OCI-LY1 (cell line): ENCODE results near the gene BCL11A.

ENCODE experiments used
- H2AFZ ChIP-seq: fragments of 200-600 bp; sonication (generic), shearing (Covaris generic); 2 replicates; pipeline ENCODE4 v1.6.0; 2014; ENCODE audit warnings: antibody characterized with exemption, mild to moderate bottlenecking, low read length
- H3F3A ChIP-seq: fragments of 200-600 bp; sonication (generic), shearing (Covaris generic); 2 replicates; pipeline ENCODE4 v1.6.0; 2014; ENCODE audit warnings: mild to moderate bottlenecking, antibody characterized with exemption, low read length, moderate library complexity; ENCODE audit not compliant: insufficient read depth
- H3K27ac ChIP-seq: fragments of 200-600 bp; sonication (generic); 2 replicates; pipeline ENCODE4 v1.5.1; 2014; ENCODE audit warnings: low read length, mixed run types, mild to moderate bottlenecking, low read depth; ENCODE audit not compliant: poor library complexity, severe bottlenecking
- H3K27me3 ChIP-seq: fragments of 200-600 bp; sonication (generic); 2 replicates; pipeline ENCODE4 v1.6.0; 2014; ENCODE audit warnings: antibody characterized with exemption, mild to moderate bottlenecking, low read length, moderate library complexity; ENCODE audit not compliant: insufficient read depth
- H3K36me3 ChIP-seq: fragments of 200-600 bp; sonication (generic); 2 replicates; pipeline ENCODE4 v1.6.1; 2014; ENCODE audit warnings: mild to moderate bottlenecking, antibody characterized with exemption, low read length, moderate library complexity, mixed read lengths; ENCODE audit not compliant: insufficient read depth
- H3K4me1 ChIP-seq: fragments of 200-600 bp; sonication (generic); 2 replicates; pipeline ENCODE4 v1.5.1; 2014; ENCODE audit warnings: mild to moderate bottlenecking, low read length, moderate library complexity; ENCODE audit not compliant: insufficient read depth, severe bottlenecking
- H3K4me2 ChIP-seq: fragments of 200-600 bp; sonication (generic), shearing (Covaris generic); 2 replicates; pipeline ENCODE4 v1.6.1; 2014; ENCODE audit warnings: low read length
- H3K4me3 ChIP-seq: fragments of 200-600 bp; sonication (generic); 2 replicates; pipeline ENCODE4 v1.5.1; 2014; ENCODE audit warnings: low read length, low read depth, mild to moderate bottlenecking, mixed read lengths; ENCODE audit not compliant: poor library complexity, severe bottlenecking
- H3K79me2 ChIP-seq: fragments of 200-600 bp; shearing (Covaris generic); 2 replicates; pipeline ENCODE4 v1.6.1; 2016; ENCODE audit warnings: mixed run types, low read length, mixed read lengths; ENCODE audit not compliant: insufficient read depth
- H3K9ac ChIP-seq: fragments of 200-600 bp; sonication (generic), shearing (Covaris generic); 2 replicates; pipeline ENCODE4 v1.6.1; 2014; ENCODE audit warnings: mild to moderate bottlenecking, low read length, mixed read lengths
- H3K9me2 ChIP-seq: fragments of 200-600 bp; sonication (generic), shearing (Covaris generic); 2 replicates; pipeline ENCODE4 v1.6.1; 2014; ENCODE audit warnings: low read depth, mild to moderate bottlenecking, low read length, mixed read lengths
- H3K9me3 ChIP-seq: fragments of 200-600 bp; shearing (Covaris generic); 2 replicates; pipeline ENCODE4 v1.6.1; 2014; ENCODE audit warnings: low read length, mixed read lengths
- H4K20me1 ChIP-seq: fragments of 200-600 bp; sonication (generic), shearing (Covaris generic); 2 replicates; pipeline ENCODE4 v1.6.0; 2016; ENCODE audit warnings: mild to moderate bottlenecking, low read length; ENCODE audit not compliant: insufficient read depth
- CTCF ChIP-seq: fragments of 200-600 bp; sonication (generic), shearing (Covaris generic); IDR thresholded peaks from 2 replicates; pipeline ENCODE4 v1.5.1; 2017; ENCODE audit warnings: mild to moderate bottlenecking, antibody characterized with exemption, low read length, moderate library complexity, mixed read lengths
- EZH2 ChIP-seq: fragments of 200-600 bp; sonication (generic), shearing (Covaris generic); IDR thresholded peaks from 2 replicates; pipeline ENCODE4 v1.8.0; 2017; ENCODE audit warnings: borderline replicate concordance, mixed run types, mild to moderate bottlenecking, antibody characterized with exemption, low read length, moderate library complexity, mixed read lengths

Gene BCL11A

GRCh38 chr2:60480089-60480773 is 73.2 kb downstream of the BCL11A start:
- no peaks in the 10 kb centered on the region for H3F3A ChIP-seq
- no peak overlapping the region for H2AFZ ChIP-seq
- H3K4me1 ChIP-seq, result peaks cover 14% of the 10 kb centered on the region
- H3K36me3 ChIP-seq, result no peaks in the 10 kb centered on the region
- no peak overlapping the region for H3K27ac ChIP-seq
- no peak overlapping the region for H3K9ac ChIP-seq
- no peaks in the 10 kb centered on the region for H3K9me2 ChIP-seq
- TF ChIP-seq CTCF (no peak), EZH2 (no peak)
- H3K27me3 ChIP-seq, result no peaks in the 10 kb centered on the region
- no peaks in the 10 kb centered on the region for H3K9me3 ChIP-seq
- H3K4me3 ChIP-seq, result no peak overlapping the region
- no peak overlapping the region for H3K4me2 ChIP-seq
- no peaks in the 10 kb centered on the region for H3K79me2 ChIP-seq
- H4K20me1 ChIP-seq, result no peaks in the 10 kb centered on the region

- H3K79me2 ChIP-seq, result no peaks in the 10 kb centered on the region
- H2AFZ ChIP-seq, result no peak overlapping the region
- no peak overlapping the region for H3K4me3 ChIP-seq
- peaks cover 9% of the 10 kb centered on the region for H3K4me1 ChIP-seq
- no peak overlapping the region for H3K9ac ChIP-seq
- TF ChIP-seq CTCF, result no peak
- no peak for TF ChIP-seq EZH2
- no peaks in the 10 kb centered on the region for H3K9me3 ChIP-seq
- H4K20me1 ChIP-seq, result no peaks in the 10 kb centered on the region
- no peak overlapping the region for H3K4me2 ChIP-seq
- no peaks in the 10 kb centered on the region for H3K36me3 ChIP-seq
- H3K9me2 ChIP-seq, result no peaks in the 10 kb centered on the region
- no peaks in the 10 kb centered on the region for H3F3A ChIP-seq
- no peaks in the 10 kb centered on the region for H3K27me3 ChIP-seq
- no peak overlapping the region for H3K27ac ChIP-seq
Observed at GRCh38 chr2:60479226-60480088, 74.0 kb downstream of the BCL11A start.

- TF ChIP-seq EZH2 (no peak), CTCF (no peak)
- H3K79me2 ChIP-seq, result no peaks in the 10 kb centered on the region
Observed at GRCh38 chr2:60478660-60479059, 74.8 kb downstream of the BCL11A start.

More at GRCh38 chr2:60478660-60479059, 74.8 kb downstream of the BCL11A start:
- Histone ChIP-seq H3K36me3 (no peaks in the 10 kb centered on the region), H3K9ac (no peak overlapping the region), H3K4me3 (no peak overlapping the region), H2AFZ (no peak overlapping the region), H3K4me2 (no peak overlapping the region), H3K9me2 (no peaks in the 10 kb centered on the region), H3F3A (no peaks in the 10 kb centered on the region), H4K20me1 (no peaks in the 10 kb centered on the region), H3K4me1 (peaks cover under 1% of the 10 kb centered on the region), H3K27me3 (no peaks in the 10 kb centered on the region), H3K27ac (no peak overlapping the region), H3K9me3 (no peaks in the 10 kb centered on the region)
